HepG2 (cell line): Measurements from ENCODE around the gene COX10. TPM values are rescaled to one million over a fixed set of nuclear protein-coding genes. Genes with fewer than 3 reads are reported as not detected.

Experiments
- ATAC-seq: fragments of 200-7000 bp; cut with Tn5 transposase; 3 replicates; pipeline ENCODE4 v1.9.1; 2020; ENCODE audit warnings: mild to moderate bottlenecking, moderate library complexity
- BruUV-seq: library from RNA; stranded (reverse); fragments of 400-500 nt; replicated peaks from 2 replicates; lab custom pipeline; 2021; lab: Mats Ljungman, UMichigan
- CTCF ChIA-PET: fragments of 300-600 bp; formaldehyde crosslinking; extraction: SDS; loops from one replicate; lab custom pipeline; 2021; ENCODE audit warnings: low total read pairs, inconsistent platforms, low intra/inter-chr PET ratio; lab: Yijun Ruan, JAX
- POLR2A ChIA-PET: fragments of 350-600 bp; sonication (Branson Sonifier 250); formaldehyde crosslinking; loops from one replicate; lab custom pipeline; 2020; ENCODE audit warnings: antibody characterized with exemption, inconsistent platforms; lab: Yijun Ruan, JAX
- DNase-seq: peaks from one replicate; pipeline ENCODE4 v3.0.0-alpha.2; 2015; ENCODE audit warnings: low spot score
- FAIRE-seq: peaks from 3 replicates; lab custom pipeline; 2011; peaks lifted over from hg19 to GRCh38; lab: Jason Lieb, UNC
- H2AFZ ChIP-seq: one replicate; pipeline ENCODE4 v1.6.1; 2011; ENCODE audit warnings: low read length, inconsistent platforms
- H3K27ac ChIP-seq: fragments of 300-600 bp; 3 replicates; pipeline ENCODE4 v1.8.0; 2011; ENCODE audit warnings: mixed run types, mild to moderate bottlenecking, mixed read lengths, low read length, inconsistent platforms; ENCODE audit not compliant: insufficient read depth; ENCODE audit errors: extremely low read length
- H3K27me3 ChIP-seq, 2 experiments: fragments of 200-600 bp in 1 of 2; 2 replicates in 1 of 2; 3 replicates in 1 of 2; pipeline versions ENCODE4 v1.6.0 to v1.8.0; 2011; ENCODE audit warnings: low read length in 2 of 2, mild to moderate bottlenecking in 2 of 2, moderate library complexity in 2 of 2, inconsistent platforms in 1 of 2; ENCODE audit not compliant: insufficient read depth in 2 of 2, control insufficient read depth in 1 of 2
- H3K36me3 ChIP-seq, 2 experiments: fragments of 200-600 bp in 1 of 2; replicated peaks in 1 of 2; 2 replicates in 1 of 2; 3 replicates in 1 of 2; pipeline versions ENCODE4 v1.5.1 to v1.8.0; 2011; ENCODE audit warnings: low read length in 2 of 2, inconsistent platforms in 1 of 2; ENCODE audit not compliant: insufficient read depth in 2 of 2, control insufficient read depth in 1 of 2
- H3K4me1 ChIP-seq: 2 replicates; pipeline ENCODE4 v1.5.1; 2012; ENCODE audit warnings: low read length, inconsistent platforms; ENCODE audit not compliant: insufficient read depth
- H3K4me2 ChIP-seq: 2 replicates; pipeline ENCODE4 v1.6.0; 2011; ENCODE audit warnings: low read depth, low read length, inconsistent platforms
- H3K4me3 ChIP-seq, 3 experiments: fragments of 200-600 bp in 1 of 3; sonication (generic), shearing (Covaris generic) in 1 of 3; replicated peaks in 1 of 3; 2 replicates each; pipeline ENCODE4 v1.5.1; 2011 to 2016; ENCODE audit warnings: low read length in 3 of 3, inconsistent platforms in 2 of 3, low read depth in 2 of 3, mild to moderate bottlenecking in 2 of 3, control low read depth in 1 of 3, mixed read lengths in 1 of 3; ENCODE audit not compliant: insufficient read depth in 1 of 3
- H3K79me2 ChIP-seq: one replicate; pipeline ENCODE4 v1.6.1; 2011; ENCODE audit warnings: low read length, inconsistent platforms; ENCODE audit not compliant: insufficient read depth
- H3K9ac ChIP-seq: 2 replicates; pipeline ENCODE4 v1.6.0; 2011; ENCODE audit warnings: mild to moderate bottlenecking, low read depth, low read length, inconsistent platforms; ENCODE audit not compliant: insufficient read depth
- H3K9me3 ChIP-seq: 2 replicates; pipeline ENCODE4 v1.5.1; 2012; ENCODE audit warnings: mild to moderate bottlenecking, low read length
- H4K20me1 ChIP-seq: 2 replicates; pipeline ENCODE4 v1.6.0; 2011; ENCODE audit warnings: inconsistent platforms, mild to moderate bottlenecking, low read length, moderate library complexity; ENCODE audit not compliant: insufficient read depth
- CHCHD3 ChIP-seq: sonication (generic); formaldehyde crosslinking; IDR thresholded peaks from 2 replicates; pipeline ENCODE4 v1.8.0; 2022; ENCODE audit warnings: mild to moderate bottlenecking, missing genetic modification reagents, moderate library complexity
- HNF4G ChIP-seq, 2 experiments: sonication (generic) in 1 of 2; formaldehyde crosslinking in 1 of 2; IDR thresholded peaks; 2 replicates each; pipeline versions ENCODE4 v1.4.0 to v1.6.1; 2011 to 2020; ENCODE audit warnings: borderline replicate concordance in 2 of 2, low read depth in 2 of 2, mild to moderate bottlenecking in 2 of 2, low read length in 1 of 2, missing genetic modification reagents in 1 of 2, moderate library complexity in 1 of 2
- KAT2B ChIP-seq: fragments of 150-350 bp; IDR thresholded peaks from 2 replicates; pipeline ENCODE4 v1.6.1; 2014; ENCODE audit warnings: low read depth, low read length, borderline replicate concordance
- KMT2B ChIP-seq: IDR thresholded peaks from 2 replicates; pipeline ENCODE4 v1.6.1; 2016; ENCODE audit warnings: missing genetic modification reagents, missing compliant biosample characterization
- MAF1 ChIP-seq: sonication (generic); formaldehyde crosslinking; IDR thresholded peaks from 2 replicates; pipeline ENCODE4 v1.5.0; 2020; ENCODE audit warnings: missing genetic modification reagents, borderline replicate concordance
- MXD4 ChIP-seq: IDR thresholded peaks from 2 replicates; pipeline ENCODE4 v1.6.1; 2016; ENCODE audit warnings: mild to moderate bottlenecking, missing biosample characterization, missing genetic modification reagents
- MYNN ChIP-seq: sonication (generic); formaldehyde crosslinking; IDR thresholded peaks from 2 replicates; pipeline ENCODE4 v1.4.0; 2020; ENCODE audit warnings: mild to moderate bottlenecking, low read depth, missing genetic modification reagents
- NR1H2 ChIP-seq: sonication (generic); formaldehyde crosslinking; IDR thresholded peaks from 2 replicates; pipeline ENCODE4 v1.8.1; 2022; ENCODE audit warnings: low read depth, missing genetic modification reagents, borderline replicate concordance
- SNRNP70 ChIP-seq: fragments of 200-400 bp; formaldehyde crosslinking; IDR thresholded peaks from 2 replicates; pipeline ENCODE4 v1.6.1; 2017; ENCODE audit warnings: mild to moderate bottlenecking, low read depth, low read length, moderate library complexity
- ZNF281 ChIP-seq: sonication (generic); formaldehyde crosslinking; IDR thresholded peaks from 2 replicates; pipeline ENCODE4 v1.4.0; 2020; ENCODE audit warnings: missing genetic modification reagents, borderline replicate concordance
- ZNF513 ChIP-seq: sonication (generic); formaldehyde crosslinking; conservative IDR thresholded peaks from 2 replicates; pipeline ENCODE4 v1.5.0; 2020; ENCODE audit warnings: missing genetic modification reagents
- ZNF883 ChIP-seq: sonication (generic); formaldehyde crosslinking; IDR thresholded peaks from 2 replicates; pipeline ENCODE4 v1.5.1; 2020; ENCODE audit warnings: mild to moderate bottlenecking, missing genetic modification reagents; ENCODE audit errors: not compliant biosample characterization
- WGBS: methylation state at CpG from one replicate; pipeline ENCODE4 v1.1.6; 2017; ENCODE audit warnings: low lambda C conversion rate; 5-methylcytosine and 5-hydroxymethylcytosine counted together
- in situ Hi-C: cut with HindIII; loops from 2 replicates; pipeline ENCODE4 v1.10.0; 2017; ENCODE audit warnings: low pct_unique_long_range_greater_than_20kb; ENCODE audit not compliant: extremely low pct_ligation_motif_present
- intact Hi-C: fragments of 100-400 bp; cut with micrococcal nuclease; formaldehyde crosslinking; loops from one replicate; pipeline ENCODE4 v1.10.0; 2022; ENCODE audit not compliant: unreplicated experiment
- polyA plus RNA-seq, 8 experiments: library from polyadenylated mRNA; depleted of rRNA in 3 of 8; stranded (reverse) in 7 of 8; unstranded in 1 of 8; fragments of >200 nt; fragmentation: Illumina TruSeq in 4 of 8; extraction: Trizol in 4 of 8; gene quantifications; 2 replicates each; pipeline versions ENCODE4 v1.2.1 to v1.2.3, GENCODE V29; 2011 to 2016; ENCODE audit warnings: low read depth in 4 of 8, missing spikeins in 1 of 8, mixed read lengths in 1 of 8; ENCODE audit not compliant: insufficient read depth in 1 of 8
- total RNA-seq, 5 experiments: library from RNA; depleted of rRNA; stranded (reverse); fragments of >200 nt; fragmentation: Illumina TruSeq; extraction: Trizol; gene quantifications; 2 replicates each; pipeline ENCODE4 v1.2.3, GENCODE V29; 2016; ENCODE audit warnings: low read depth in 1 of 5
- TF ChIP-seq, protein P1 (sequence below): sonication (generic); formaldehyde crosslinking; IDR thresholded peaks from 2 replicates; pipeline ENCODE4 v1.9.0; 2022; ENCODE audit warnings: missing genetic modification reagents, mild to moderate bottlenecking, borderline replicate concordance

The COX10 gene
- total and polyA plus RNA-seq, 2 of the 13 experiments (the other 11 are each of a cell fraction or from before 2014, with no cell fraction given), result 13.9 to 20.1 TPM

GRCh38 chr17:14123619-14124278 lies 54.4 kb downstream of the COX10 start:
- H3K4me2 ChIP-seq, result no peak overlapping the region
- no peak overlapping the region for H3K4me3 ChIP-seq
- TF ChIP-seq, protein P1, sequence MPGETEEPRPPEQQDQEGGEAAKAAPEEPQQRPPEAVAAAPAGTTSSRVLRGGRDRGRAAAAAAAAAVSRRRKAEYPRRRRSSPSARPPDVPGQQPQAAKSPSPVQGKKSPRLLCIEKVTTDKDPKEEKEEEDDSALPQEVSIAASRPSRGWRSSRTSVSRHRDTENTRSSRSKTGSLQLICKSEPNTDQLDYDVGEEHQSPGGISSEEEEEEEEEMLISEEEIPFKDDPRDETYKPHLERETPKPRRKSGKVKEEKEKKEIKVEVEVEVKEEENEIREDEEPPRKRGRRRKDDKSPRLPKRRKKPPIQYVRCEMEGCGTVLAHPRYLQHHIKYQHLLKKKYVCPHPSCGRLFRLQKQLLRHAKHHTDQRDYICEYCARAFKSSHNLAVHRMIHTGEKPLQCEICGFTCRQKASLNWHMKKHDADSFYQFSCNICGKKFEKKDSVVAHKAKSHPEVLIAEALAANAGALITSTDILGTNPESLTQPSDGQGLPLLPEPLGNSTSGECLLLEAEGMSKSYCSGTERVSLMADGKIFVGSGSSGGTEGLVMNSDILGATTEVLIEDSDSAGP (CRISPR knock-in tag), result no peak
- TF ChIP-seq KMT2B (CRISPR knock-in tag) (no peak), HNF4G (IDR thresholded peaks at IDR 0.05; ENCODE audit: borderline replicate concordance, low read depth, low read length) (no peak), HNF4G (CRISPR knock-in tag; IDR thresholded peaks at IDR 0.05; ENCODE audit: borderline replicate concordance, low read depth) (no peak), ZNF281 (CRISPR knock-in tag) (no peak), CHCHD3 (CRISPR knock-in tag) (no peak), ZNF883 (no peak), MAF1 (CRISPR knock-in tag) (no peak), MXD4 (CRISPR knock-in tag) (no peak), MYNN (no peak), KAT2B (no peak), NR1H2 (CRISPR knock-in tag) (no peak), ZNF513 (CRISPR knock-in tag) (no peak), SNRNP70 (no peak)
- TF ChIP-seq, all 625 proteins: peak for 0
- no peak overlapping the region for H3K27ac ChIP-seq
- no peak overlapping the region for H2AFZ ChIP-seq
- BruUV-seq, result no TSS peak
- ChIA-PET CTCF (no interaction called here), POLR2A (no interaction called here)
- 93% methylated on average over 5 of the region's 5 CpGs for WGBS
- FAIRE-seq (no peak), ATAC-seq (no peak), DNase-seq (no peak)
- H3K9ac ChIP-seq, result no peak overlapping the region
- no peaks in the 10 kb centered on the region for H3K36me3 ChIP-seq
- no peaks in the 10 kb centered on the region for H3K27me3 ChIP-seq
- no peaks in the 10 kb centered on the region for H3K9me3 ChIP-seq
- no peaks in the 10 kb centered on the region for H3K4me1 ChIP-seq
- no peaks in the 10 kb centered on the region for H3K79me2 ChIP-seq
- intact Hi-C loops (no loop called here), in situ Hi-C loops (no loop called here)
- no peaks in the 10 kb centered on the region for H4K20me1 ChIP-seq
